ENCODE results near the gene DNAH17. TPM values are rescaled to one million over a fixed set of nuclear protein-coding genes. Genes with fewer than 3 reads are reported as not detected.

The DNAH17 gene
- total and polyA plus RNA-seq, 7 donors = 0.04 to 3.5 (median 0.08) TPM

DNA sequence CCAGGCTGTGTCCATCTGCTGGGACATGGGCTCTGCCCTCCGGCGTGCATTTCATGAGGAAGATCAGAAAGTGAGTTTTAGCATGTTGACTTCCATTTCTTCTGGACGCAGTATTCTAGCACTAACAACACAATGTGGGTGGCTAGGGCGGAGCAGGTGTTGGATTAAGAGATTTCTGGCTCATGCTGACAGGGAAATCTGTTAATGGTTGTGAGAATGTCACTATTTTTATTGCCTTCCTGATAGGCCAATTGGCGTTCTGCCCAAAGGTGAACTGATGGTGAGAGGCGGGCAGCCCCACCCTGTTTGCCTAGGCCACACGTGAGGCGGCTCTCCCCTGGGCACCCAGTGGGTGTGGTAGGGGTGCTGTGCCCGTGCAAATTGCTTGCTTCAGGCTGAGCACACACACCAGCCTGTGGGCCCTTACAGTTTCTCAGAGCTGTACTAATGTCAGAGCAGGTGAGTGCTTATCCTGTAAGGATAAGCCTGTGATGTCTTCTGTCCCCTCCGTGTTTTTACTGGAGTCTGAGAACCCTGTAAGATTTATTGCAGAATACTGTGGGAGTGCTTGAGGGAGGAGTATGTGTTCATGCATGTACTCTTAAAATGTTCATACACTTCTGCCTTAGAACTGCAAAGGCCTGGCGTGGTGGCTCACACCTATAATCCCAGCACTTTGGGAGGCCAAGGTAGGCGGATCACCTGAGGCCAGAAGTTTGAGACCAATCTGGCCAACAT lies 167.8 kb downstream of the DNAH17 start:
- Histone ChIP-seq H3K9me3 (no peaks in the 10 kb centered on the region), H3K4me1 (peaks cover 80% of the 10 kb centered on the region), H3K4me3 (no peak overlapping the region), H3K27ac (peak overlapping the region; percentile 94), H3K36me3 (ENCODE audit: insufficient read depth in 1 of 2, low read depth in 1 of 2) (peaks cover 0 to 14% of the 10 kb centered on the region in 2 donors), H3K27me3 (ENCODE audit: insufficient read depth in 3 of 3, low read length in 2 of 3) (no peaks in the 10 kb centered on the region)
- ATAC-seq = no peak
- 51 to 71% (median 54%) methylated on average over 12 of the region's 12 CpGs for WGBS, 3 donors
- DNase-seq = no peak
- intact Hi-C loops (cut with DNase I) = no loop called here
- TF ChIP-seq, protein P1, sequence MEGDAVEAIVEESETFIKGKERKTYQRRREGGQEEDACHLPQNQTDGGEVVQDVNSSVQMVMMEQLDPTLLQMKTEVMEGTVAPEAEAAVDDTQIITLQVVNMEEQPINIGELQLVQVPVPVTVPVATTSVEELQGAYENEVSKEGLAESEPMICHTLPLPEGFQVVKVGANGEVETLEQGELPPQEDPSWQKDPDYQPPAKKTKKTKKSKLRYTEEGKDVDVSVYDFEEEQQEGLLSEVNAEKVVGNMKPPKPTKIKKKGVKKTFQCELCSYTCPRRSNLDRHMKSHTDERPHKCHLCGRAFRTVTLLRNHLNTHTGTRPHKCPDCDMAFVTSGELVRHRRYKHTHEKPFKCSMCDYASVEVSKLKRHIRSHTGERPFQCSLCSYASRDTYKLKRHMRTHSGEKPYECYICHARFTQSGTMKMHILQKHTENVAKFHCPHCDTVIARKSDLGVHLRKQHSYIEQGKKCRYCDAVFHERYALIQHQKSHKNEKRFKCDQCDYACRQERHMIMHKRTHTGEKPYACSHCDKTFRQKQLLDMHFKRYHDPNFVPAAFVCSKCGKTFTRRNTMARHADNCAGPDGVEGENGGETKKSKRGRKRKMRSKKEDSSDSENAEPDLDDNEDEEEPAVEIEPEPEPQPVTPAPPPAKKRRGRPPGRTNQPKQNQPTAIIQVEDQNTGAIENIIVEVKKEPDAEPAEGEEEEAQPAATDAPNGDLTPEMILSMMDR (IDR thresholded peaks at IDR 0.05) = no peak

DNA sequence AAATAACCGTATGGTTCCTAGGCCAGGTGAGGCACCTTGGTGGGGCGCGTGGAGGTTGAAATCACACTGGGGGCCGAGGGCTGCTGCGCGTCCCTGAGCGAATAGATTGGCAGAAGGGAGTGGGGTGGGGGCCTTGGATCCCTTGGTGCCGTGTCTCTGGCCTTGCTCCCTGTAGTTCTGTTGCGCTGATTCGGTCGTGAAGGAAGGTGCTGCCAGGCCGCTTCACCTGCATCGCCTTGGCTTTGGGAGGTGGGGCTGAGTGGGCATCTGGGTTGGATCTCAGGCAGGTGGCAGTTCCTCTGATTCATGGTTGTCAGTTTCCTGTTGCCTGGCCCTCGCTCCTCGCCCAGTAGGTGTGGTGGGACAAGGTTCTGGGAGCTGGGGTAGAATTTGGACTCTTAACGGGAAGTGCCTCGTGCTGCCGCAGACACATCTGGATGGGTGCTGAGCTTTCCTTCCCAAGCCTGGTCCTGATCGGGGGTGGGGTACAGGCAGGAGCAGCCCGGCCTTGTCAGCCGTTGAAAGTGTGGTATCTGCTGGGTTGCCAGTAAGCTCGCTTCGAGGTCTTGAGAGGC lies 168.6 kb downstream of the DNAH17 start:
- no peak for DNase-seq
- Histone ChIP-seq H3K9me3 (no peaks in the 10 kb centered on the region), H3K27ac (peak overlapping the region; percentile 94), H3K27me3 (ENCODE audit: insufficient read depth in 3 of 3, low read length in 2 of 3) (no peaks in the 10 kb centered on the region), H3K4me1 (peaks cover 72% of the 10 kb centered on the region), H3K36me3 (ENCODE audit: insufficient read depth in 1 of 2, low read depth in 1 of 2) (peaks cover 3 to 22% of the 10 kb centered on the region in 2 donors), H3K4me3 (no peak overlapping the region)
- ATAC-seq = no peak
- TF ChIP-seq, protein P1 (IDR thresholded peaks at IDR 0.05) = no peak
- intact Hi-C loops (cut with DNase I) = no loop called here
- WGBS, 3 donors = 85 to 88% (median 88%) methylated on average over 23 of the region's 23 CpGs

DNA sequence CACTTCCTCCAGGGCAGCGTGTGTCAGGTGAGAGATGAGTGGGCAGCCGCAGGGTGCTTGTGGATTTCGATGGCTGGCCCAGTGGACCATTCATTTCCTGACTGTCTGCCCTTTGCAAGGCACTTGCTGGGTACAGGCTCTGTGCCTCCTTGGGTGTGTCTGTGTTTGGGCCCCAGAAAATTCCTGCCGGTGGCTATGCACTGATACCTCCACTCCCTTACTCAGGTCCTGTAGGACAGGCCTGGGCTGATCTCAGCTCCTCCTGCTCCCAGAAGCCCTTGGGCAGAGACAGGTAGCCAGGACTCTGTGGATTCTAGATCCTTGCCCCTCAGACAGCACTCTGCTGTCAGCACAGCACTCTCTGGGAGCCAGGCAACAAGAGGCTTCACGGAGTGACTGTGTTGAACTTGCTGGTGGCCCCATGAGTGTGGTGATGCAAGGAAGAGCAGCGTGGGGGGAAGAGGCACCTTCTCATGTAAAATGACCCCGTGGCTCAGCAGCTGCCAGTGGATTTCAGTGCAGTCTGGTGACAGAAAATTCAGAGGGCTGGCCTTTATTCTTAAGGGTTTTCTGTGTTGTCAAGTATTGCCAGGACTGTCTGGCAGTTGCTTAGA lies 169.7 kb downstream of the DNAH17 start:
- Histone ChIP-seq H3K27ac (peak overlapping the region; percentile 94), H3K27me3 (ENCODE audit: insufficient read depth in 3 of 3, low read length in 2 of 3) (no peaks in the 10 kb centered on the region), H3K36me3 (ENCODE audit: insufficient read depth in 1 of 2, low read depth in 1 of 2) (peaks cover 3 to 33% of the 10 kb centered on the region in 2 donors), H3K4me3 (no peak overlapping the region), H3K4me1 (peaks cover 62% of the 10 kb centered on the region), H3K9me3 (no peaks in the 10 kb centered on the region)
- DNase-seq = peak; percentile 56 to 78
- intact Hi-C loops (cut with DNase I) = no loop called here
- TF ChIP-seq, protein P1 (IDR thresholded peaks at IDR 0.05) = no peak
- 61 to 71% (median 64%) methylated on average over 7 of the region's 7 CpGs for WGBS, 3 donors
- peak; percentile 59 to 76 (median 68) for ATAC-seq

DNA sequence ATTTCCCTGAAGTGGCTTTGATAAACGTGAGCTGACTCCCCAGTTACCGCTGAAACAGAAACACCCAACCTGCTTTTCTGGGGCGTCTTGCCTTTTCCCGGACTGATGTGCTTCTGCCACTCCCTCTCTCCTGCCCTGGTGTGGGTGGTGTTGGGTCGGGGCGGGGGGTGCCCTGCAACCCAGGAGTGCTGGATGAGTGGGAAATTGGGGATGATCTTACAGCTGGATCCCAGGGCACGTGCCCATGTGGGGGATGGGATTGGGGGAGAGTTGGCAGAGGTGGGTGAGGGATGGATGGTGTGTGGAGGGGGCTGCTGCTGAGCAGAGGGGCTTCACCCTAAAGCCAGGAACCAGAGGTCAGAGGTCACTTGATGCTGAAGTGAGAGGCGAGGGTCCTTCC lies 170.3 kb downstream of the DNAH17 start:
- H3K36me3 ChIP-seq (ENCODE audit: insufficient read depth in 1 of 2, low read depth in 1 of 2) = peaks cover 3 to 39% of the 10 kb centered on the region in 2 donors
- no peak for ATAC-seq

More for the DNA sequence above, 170.3 kb downstream of the DNAH17 start:
- Histone ChIP-seq H3K27ac (peak overlapping the region; percentile 94), H3K4me3 (no peak overlapping the region), H3K9me3 (no peaks in the 10 kb centered on the region), H3K4me1 (peaks cover 57% of the 10 kb centered on the region), H3K27me3 (ENCODE audit: insufficient read depth in 3 of 3, low read length in 2 of 3) (no peaks in the 10 kb centered on the region)
- TF ChIP-seq, protein P1 (IDR thresholded peaks at IDR 0.05) = no peak
- intact Hi-C loops (cut with DNase I) = no loop called here
- no peak for DNase-seq
- WGBS, 3 donors = 86 to 91% (median 90%) methylated on average over 7 to 8 of the region's 8 CpGs

Data from psoas muscle (tissue), 8 donors.